Measurements from ENCODE around the gene BIRC2. TPM values are rescaled to one million over a fixed set of nuclear protein-coding genes. Genes with fewer than 3 reads are reported as not detected.
"Not testable (repeated sequence)": the region's sequence is repeated elsewhere in the genome, so short reads cannot be mapped to it uniquely, and the experiment has no call there.

BIRC2 gene
- total RNA-seq, 1 donor from 2014 or later: 69.9 TPM

DNA sequence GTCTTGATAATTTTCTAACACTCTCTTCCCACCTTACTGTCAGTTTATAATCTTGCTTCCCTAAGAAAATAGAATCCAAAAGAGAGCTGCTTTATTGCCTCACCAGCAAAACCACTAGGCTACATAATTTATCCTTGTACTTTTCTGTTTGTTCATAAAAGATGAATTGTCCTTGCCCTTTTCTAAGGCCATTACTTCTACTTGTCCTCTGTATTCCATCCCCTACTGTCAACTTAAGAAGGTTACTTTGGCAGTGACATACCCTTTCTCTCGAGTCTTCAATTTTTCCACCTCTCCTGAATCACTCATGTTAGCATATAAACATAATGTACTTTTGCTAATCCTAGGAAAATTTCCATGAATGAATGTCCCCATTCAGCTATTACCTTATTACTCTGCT, 18.0 kb downstream of the BIRC2 start:
- H3K4me3 Mint-ChIP-seq (ENCODE audit: unreplicated experiment): no peak overlapping the region
- Histone ChIP-seq H3K79me2 (ENCODE audit: insufficient read depth, low read length) (peaks cover 46% of the 10 kb centered on the region), H3K9me3 (ENCODE audit: insufficient read depth, low read depth, low read length) (no peaks in the 10 kb centered on the region), H2AFZ (ENCODE audit: low read depth, low read length) (no peak overlapping the region), H3K36me3 (ENCODE audit: insufficient read depth, low read length) (peaks cover 58% of the 10 kb centered on the region), H3K4me1 (ENCODE audit: insufficient read depth, low read length) (no peaks in the 10 kb centered on the region), H3K27me3 (ENCODE audit: insufficient read depth, low read length) (no peaks in the 10 kb centered on the region), H3K4me2 (ENCODE audit: low read length) (no peak overlapping the region), H3K27ac (ENCODE audit: low read depth, low read length) (no peak overlapping the region), H3K4me3 (ENCODE audit: insufficient read depth, low read depth, low read length) (no peak overlapping the region), H4K20me1 (ENCODE audit: insufficient read depth, low read length) (peaks cover 31% of the 10 kb centered on the region), H3K9ac (ENCODE audit: low read length) (no peak overlapping the region)
- H3K4me1 Mint-ChIP-seq (ENCODE audit: low read depth, unreplicated experiment): peaks cover 4% of the 10 kb centered on the region
- no peaks in the 10 kb centered on the region for H3K9me3 Mint-ChIP-seq (ENCODE audit: unreplicated experiment)
- H3K36me3 Mint-ChIP-seq (ENCODE audit: low read depth, unreplicated experiment): peaks cover 21% of the 10 kb centered on the region
- TF ChIP-seq EZH2 (IDR thresholded peaks at IDR 0.05; ENCODE audit: insufficient read depth, low read length): no peak
- TF ChIP-seq, protein P1, sequence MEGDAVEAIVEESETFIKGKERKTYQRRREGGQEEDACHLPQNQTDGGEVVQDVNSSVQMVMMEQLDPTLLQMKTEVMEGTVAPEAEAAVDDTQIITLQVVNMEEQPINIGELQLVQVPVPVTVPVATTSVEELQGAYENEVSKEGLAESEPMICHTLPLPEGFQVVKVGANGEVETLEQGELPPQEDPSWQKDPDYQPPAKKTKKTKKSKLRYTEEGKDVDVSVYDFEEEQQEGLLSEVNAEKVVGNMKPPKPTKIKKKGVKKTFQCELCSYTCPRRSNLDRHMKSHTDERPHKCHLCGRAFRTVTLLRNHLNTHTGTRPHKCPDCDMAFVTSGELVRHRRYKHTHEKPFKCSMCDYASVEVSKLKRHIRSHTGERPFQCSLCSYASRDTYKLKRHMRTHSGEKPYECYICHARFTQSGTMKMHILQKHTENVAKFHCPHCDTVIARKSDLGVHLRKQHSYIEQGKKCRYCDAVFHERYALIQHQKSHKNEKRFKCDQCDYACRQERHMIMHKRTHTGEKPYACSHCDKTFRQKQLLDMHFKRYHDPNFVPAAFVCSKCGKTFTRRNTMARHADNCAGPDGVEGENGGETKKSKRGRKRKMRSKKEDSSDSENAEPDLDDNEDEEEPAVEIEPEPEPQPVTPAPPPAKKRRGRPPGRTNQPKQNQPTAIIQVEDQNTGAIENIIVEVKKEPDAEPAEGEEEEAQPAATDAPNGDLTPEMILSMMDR (IDR thresholded peaks at IDR 0.05; ENCODE audit: insufficient read depth, low read depth, low read length): no peak
- DNase-seq (ENCODE audit: low read depth): no peak
- H3K27ac Mint-ChIP-seq (ENCODE audit: unreplicated experiment): no peak overlapping the region
- no peak for FAIRE-seq
- H3K27me3 Mint-ChIP-seq (ENCODE audit: low read depth, unreplicated experiment): no peaks in the 10 kb centered on the region

DNA sequence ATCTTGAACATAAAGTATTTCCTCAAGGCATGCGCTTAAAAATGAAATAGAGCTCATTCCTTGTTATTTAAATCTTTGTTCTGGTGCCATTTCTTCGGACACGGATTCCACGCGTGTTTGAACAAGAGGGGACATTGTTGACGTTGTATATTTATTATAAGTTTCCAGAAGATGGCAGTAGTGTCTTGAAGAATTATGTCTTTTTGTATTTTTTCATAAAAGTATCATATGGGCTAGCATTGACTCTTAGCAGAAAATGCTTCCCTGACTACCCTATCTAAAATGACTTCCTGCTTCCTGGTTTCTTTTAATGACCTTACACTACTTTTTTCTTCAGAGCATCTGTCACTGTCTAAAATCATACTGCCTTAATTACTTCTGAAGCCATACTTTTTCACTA, 20.4 kb downstream of the BIRC2 start:
- Histone ChIP-seq H3K9me3 (ENCODE audit: insufficient read depth, low read depth, low read length) (no peaks in the 10 kb centered on the region), H3K4me2 (ENCODE audit: low read length) (no peak overlapping the region), H3K27ac (ENCODE audit: low read depth, low read length) (no peak overlapping the region), H3K36me3 (ENCODE audit: insufficient read depth, low read length) (peaks cover 51% of the 10 kb centered on the region), H3K27me3 (ENCODE audit: insufficient read depth, low read length) (no peaks in the 10 kb centered on the region), H3K9ac (ENCODE audit: low read length) (no peak overlapping the region), H4K20me1 (ENCODE audit: insufficient read depth, low read length) (peaks cover 12% of the 10 kb centered on the region), H3K4me1 (ENCODE audit: insufficient read depth, low read length) (no peaks in the 10 kb centered on the region), H3K79me2 (ENCODE audit: insufficient read depth, low read length) (peaks cover 28% of the 10 kb centered on the region), H2AFZ (ENCODE audit: low read depth, low read length) (no peak overlapping the region), H3K4me3 (ENCODE audit: insufficient read depth, low read depth, low read length) (no peak overlapping the region)
- peaks cover 18% of the 10 kb centered on the region for H3K36me3 Mint-ChIP-seq (ENCODE audit: low read depth, unreplicated experiment)
- H3K27me3 Mint-ChIP-seq (ENCODE audit: low read depth, unreplicated experiment): no peaks in the 10 kb centered on the region
- DNase-seq (ENCODE audit: low read depth) (no peak), FAIRE-seq (no peak)
- no peaks in the 10 kb centered on the region for H3K9me3 Mint-ChIP-seq (ENCODE audit: unreplicated experiment)
- peak overlapping the region; percentile 34 for H3K27ac Mint-ChIP-seq (ENCODE audit: unreplicated experiment)
- H3K4me1 Mint-ChIP-seq (ENCODE audit: low read depth, unreplicated experiment): no peaks in the 10 kb centered on the region
- H3K4me3 Mint-ChIP-seq (ENCODE audit: unreplicated experiment): no peak overlapping the region
- TF ChIP-seq, protein P1 (IDR thresholded peaks at IDR 0.05; ENCODE audit: insufficient read depth, low read depth, low read length): peak; percentile 16
- no peak for TF ChIP-seq EZH2 (IDR thresholded peaks at IDR 0.05; ENCODE audit: insufficient read depth, low read length)

DNA sequence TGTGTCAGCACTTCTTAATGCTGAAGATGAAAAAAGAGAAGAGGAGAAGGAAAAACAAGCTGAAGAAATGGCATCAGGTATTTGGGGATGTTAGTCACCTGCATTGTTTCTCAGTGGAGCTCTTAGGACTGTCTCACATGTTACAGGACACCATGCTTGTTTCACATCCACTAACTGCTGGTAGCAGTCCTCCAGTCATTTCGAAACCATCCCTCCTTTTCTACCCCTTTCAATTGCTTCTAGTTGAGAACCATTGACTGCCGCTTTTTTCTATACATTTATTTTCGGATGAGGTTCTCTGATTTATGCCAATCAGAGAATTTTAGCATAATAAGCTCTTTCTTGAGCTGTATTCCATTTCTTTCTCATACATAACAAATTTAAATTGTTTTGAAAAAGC, 21.5 kb downstream of the BIRC2 start:
- Histone ChIP-seq H3K79me2 (ENCODE audit: insufficient read depth, low read length) (peaks cover 23% of the 10 kb centered on the region), H3K27me3 (ENCODE audit: insufficient read depth, low read length) (no peaks in the 10 kb centered on the region), H3K27ac (ENCODE audit: low read depth, low read length) (no peak overlapping the region), H3K4me1 (ENCODE audit: insufficient read depth, low read length) (no peaks in the 10 kb centered on the region), H4K20me1 (ENCODE audit: insufficient read depth, low read length) (peaks cover 12% of the 10 kb centered on the region), H3K36me3 (ENCODE audit: insufficient read depth, low read length) (peaks cover 44% of the 10 kb centered on the region), H3K9ac (ENCODE audit: low read length) (no peak overlapping the region), H2AFZ (ENCODE audit: low read depth, low read length) (no peak overlapping the region), H3K4me3 (ENCODE audit: insufficient read depth, low read depth, low read length) (no peak overlapping the region), H3K4me2 (ENCODE audit: low read length) (no peak overlapping the region), H3K9me3 (ENCODE audit: insufficient read depth, low read depth, low read length) (no peaks in the 10 kb centered on the region)
- Mint-ChIP-seq H3K27ac (ENCODE audit: unreplicated experiment) (no peak overlapping the region), H3K4me3 (ENCODE audit: unreplicated experiment) (no peak overlapping the region), H3K9me3 (ENCODE audit: unreplicated experiment) (no peaks in the 10 kb centered on the region), H3K4me1 (ENCODE audit: low read depth, unreplicated experiment) (no peaks in the 10 kb centered on the region), H3K36me3 (ENCODE audit: low read depth, unreplicated experiment) (peaks cover 14% of the 10 kb centered on the region), H3K27me3 (ENCODE audit: low read depth, unreplicated experiment) (no peaks in the 10 kb centered on the region)
- DNase-seq (ENCODE audit: low read depth) (no peak), FAIRE-seq (no peak)
- TF ChIP-seq EZH2 (IDR thresholded peaks at IDR 0.05; ENCODE audit: insufficient read depth, low read length): no peak
- TF ChIP-seq, protein P1 (IDR thresholded peaks at IDR 0.05; ENCODE audit: insufficient read depth, low read depth, low read length): no peak

DNA sequence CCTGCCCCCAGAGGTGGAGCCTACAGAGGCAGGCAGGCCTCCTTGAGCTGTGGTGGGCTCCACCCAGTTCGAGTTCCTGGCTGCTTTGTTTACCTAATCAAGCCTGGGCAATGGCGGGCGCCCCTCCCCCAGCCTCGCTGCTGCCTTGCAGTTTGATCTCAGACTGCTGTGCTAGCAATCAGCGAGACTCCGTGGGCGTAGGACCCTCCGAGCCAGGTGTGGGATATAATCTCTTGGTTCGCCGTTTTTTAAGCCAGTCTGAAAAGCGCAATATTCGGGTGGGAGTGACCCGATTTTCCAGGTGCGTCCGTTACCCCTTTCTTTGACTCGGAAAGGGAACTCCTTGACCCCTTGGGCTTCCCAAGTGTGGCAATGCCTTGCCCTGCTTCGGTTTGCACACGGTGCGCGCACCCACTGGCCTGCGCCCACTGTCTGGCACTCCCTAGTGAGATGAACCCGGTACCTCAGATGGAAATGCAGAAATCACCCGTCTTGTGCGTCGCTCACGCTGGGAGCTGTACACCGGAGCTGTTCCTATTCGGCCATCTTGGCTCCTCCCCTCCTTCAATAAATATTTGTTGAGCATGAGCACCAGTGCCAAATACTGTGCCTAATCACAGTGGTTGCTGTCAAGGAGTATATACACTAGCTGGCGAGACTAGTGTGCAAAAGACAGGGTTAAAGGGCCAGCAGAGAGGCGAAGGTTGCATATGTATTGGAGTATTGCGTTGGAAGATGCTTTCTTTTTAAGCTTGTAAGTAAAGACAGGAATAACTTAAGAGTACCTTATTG, 27.8 kb downstream of the BIRC2 start:
- FAIRE-seq: not testable (repeated sequence)

More for the DNA sequence above, 27.8 kb downstream of the BIRC2 start:
- not testable (repeated sequence) for H3K27me3 Mint-ChIP-seq (ENCODE audit: low read depth, unreplicated experiment); H3K27ac ChIP-seq (ENCODE audit: low read depth, low read length); H3K9me3 ChIP-seq (ENCODE audit: insufficient read depth, low read depth, low read length); H3K9me3 Mint-ChIP-seq (ENCODE audit: unreplicated experiment); DNase-seq (ENCODE audit: low read depth); H3K4me3 ChIP-seq (ENCODE audit: insufficient read depth, low read depth, low read length); H3K27me3 ChIP-seq (ENCODE audit: insufficient read depth, low read length); H3K4me1 ChIP-seq (ENCODE audit: insufficient read depth, low read length); H3K4me2 ChIP-seq (ENCODE audit: low read length); H2AFZ ChIP-seq (ENCODE audit: low read depth, low read length); H3K4me3 Mint-ChIP-seq (ENCODE audit: unreplicated experiment); H3K9ac ChIP-seq (ENCODE audit: low read length)
- Histone ChIP-seq H3K36me3 (ENCODE audit: insufficient read depth, low read length) (peaks cover 19% of the 10 kb centered on the region), H4K20me1 (ENCODE audit: insufficient read depth, low read length) (peaks cover 29% of the 10 kb centered on the region), H3K79me2 (ENCODE audit: insufficient read depth, low read length) (peaks cover 32% of the 10 kb centered on the region)
- Mint-ChIP-seq H3K4me1 (ENCODE audit: low read depth, unreplicated experiment) (peaks cover 16% of the 10 kb centered on the region), H3K27ac (ENCODE audit: unreplicated experiment) (peak overlapping the region; percentile 55), H3K36me3 (ENCODE audit: low read depth, unreplicated experiment) (peaks cover 15% of the 10 kb centered on the region)

Data from astrocyte (in vitro differentiated cells and primary cell).